NCI-H446 (cell line): ENCODE data around the gene UGT3A2.
"Not testable (repeated sequence)": the region's sequence is repeated elsewhere in the genome, so short reads cannot be mapped to it uniquely, and the experiment has no call there.

Experiments
- DNase-seq, 2 experiments: peaks; one replicate each; lab custom pipeline; 2025; lab: John Stamatoyannopoulos, UW

UGT3A2 gene

GRCh38 chr5:36054647-36055046 lies 12.0 kb downstream of the UGT3A2 start:
- DNase-seq = no peak

- DNase-seq = no peak
Observed at GRCh38 chr5:36052538-36052937, 14.1 kb downstream of the UGT3A2 start.

GRCh38 chr5:36049949-36050348 lies 16.7 kb downstream of the UGT3A2 start:
- no peak for DNase-seq

- DNase-seq = no peak
Observed at GRCh38 chr5:36047384-36048160, 19.1 kb downstream of the UGT3A2 start.

DNA sequence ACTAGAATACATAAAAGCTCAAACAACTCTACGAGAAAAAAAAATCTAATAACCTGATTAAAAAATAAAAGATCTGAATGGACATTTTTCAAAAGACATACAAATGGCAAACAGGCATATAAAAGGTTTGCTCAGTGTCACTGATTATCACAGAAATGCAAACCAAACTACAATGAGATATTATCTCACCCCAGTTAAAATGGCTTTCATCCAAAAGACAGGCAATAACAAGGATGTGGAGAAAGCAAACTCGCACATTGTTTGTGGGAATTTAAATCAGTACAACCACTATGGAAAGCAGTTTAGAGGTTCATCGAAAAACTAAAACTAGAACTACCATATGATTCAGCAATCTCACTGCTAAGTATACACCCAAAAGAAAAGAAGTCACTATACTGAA lies 20.8 kb downstream of the UGT3A2 start:
- no peak for DNase-seq

GRCh38 chr5:36041537-36041845 lies 25.2 kb downstream of the UGT3A2 start:
- no peak for DNase-seq

DNA sequence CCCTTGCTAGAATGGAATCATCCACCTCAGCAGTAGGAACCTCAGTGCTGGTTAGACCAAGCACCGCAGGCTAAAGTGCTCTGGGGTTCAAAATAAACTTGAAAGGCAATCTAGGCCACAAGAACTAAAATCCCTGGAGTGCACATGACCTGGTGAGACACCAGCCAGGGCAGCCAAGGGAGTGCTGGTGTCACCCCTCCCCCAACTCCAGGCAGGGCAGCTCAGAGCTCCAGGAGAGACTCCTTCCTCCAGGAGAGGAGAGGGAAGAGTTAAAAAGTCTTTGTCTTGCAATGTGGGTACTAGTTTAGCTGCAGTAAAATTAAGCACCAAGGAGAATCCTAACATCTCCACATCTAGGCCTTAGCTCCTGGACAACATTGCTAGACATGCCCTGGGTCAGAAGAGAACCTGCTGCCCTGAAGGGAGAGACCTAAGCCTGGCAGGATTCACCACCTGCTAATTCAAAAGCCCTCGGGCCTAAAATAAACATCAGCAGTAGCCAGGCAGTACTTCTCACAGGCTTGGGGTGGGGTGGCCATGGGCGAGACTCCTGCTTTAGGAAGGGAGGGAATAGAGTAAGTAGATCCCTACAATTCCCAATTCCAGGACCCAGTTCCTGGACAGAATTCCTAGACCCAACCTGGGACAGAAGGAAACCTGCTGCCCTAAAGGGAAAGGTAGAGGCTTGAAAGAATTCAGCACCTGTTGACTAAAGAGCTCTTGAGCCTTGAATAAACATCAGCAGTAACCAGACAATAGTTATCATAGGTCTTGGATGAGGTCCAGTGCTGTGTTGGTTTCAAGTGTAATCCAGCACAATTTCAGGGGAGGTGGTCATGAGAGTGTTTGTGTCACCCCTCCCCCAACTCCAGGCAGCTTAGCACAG lies 25.8 kb downstream of the UGT3A2 start:
- no peak for DNase-seq

DNA sequence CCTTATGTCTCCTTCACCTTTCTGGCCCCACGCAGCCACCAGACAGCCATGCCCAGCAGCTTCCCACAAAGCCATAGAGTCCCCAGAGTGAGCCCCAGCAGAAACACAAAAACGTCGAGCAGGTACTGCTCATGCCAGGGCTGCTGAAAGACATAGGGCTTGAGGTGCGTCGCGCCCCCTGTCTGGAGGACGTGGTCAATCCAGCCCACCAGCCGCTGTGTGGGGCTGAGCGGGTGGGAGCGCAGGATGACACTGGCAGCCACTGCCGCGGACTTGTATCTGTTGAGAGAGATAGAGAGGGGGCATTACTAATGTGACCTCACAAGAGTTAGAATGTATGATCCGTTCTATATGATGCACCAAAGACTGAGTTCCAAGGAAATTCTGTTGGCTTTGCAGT lies 31.0 kb downstream of the UGT3A2 start:
- DNase-seq = no peak

DNA sequence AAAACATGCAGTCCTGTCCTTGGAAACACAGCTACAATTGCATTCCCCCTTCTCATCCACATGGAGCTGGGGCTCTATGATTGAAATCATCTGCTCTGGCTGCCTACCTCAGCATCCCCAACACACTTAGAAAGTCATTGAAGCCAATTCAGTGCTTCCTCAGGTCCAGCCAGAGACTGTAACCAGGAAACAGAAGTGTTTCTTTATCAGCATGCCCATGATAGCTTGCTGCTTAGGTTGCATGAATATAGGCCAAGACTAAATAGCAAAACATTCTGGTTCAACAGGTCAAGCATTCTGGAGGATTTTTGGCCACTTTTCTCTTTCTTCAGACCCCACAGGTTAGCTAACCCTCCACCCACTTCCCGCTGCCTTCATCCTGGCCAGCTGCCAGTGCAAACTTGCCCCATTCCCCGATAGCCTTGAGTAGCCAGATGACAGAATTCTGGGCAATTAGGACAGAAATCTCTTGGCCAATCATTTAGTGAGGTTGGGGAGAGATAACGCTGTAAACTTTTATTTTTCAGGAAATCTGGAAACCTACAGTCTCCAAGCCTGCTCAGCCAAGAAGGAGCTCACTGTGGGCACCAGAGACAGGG lies 32.0 kb downstream of the UGT3A2 start:
- DNase-seq = not testable (repeated sequence)

DNA sequence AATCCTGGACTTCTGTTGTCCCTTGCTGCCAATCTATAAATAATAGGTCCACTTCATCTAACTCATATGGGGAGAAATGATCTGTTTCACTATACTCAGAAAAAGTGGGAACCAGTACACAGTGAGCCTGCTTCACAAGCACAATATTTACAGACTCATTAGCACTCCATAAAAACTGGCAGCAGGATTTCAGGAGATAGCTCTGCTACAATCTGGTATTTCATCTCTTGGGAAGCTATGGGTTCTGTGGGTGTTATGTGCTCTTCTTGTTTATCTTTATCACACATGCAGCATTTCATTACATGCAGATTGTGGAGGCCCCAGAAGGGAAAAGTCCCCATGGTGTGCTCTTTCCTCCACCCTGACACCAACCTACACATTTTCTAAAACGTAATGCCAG lies 33.2 kb downstream of the UGT3A2 start:
- no peak for DNase-seq

GRCh38 chr5:36033047-36033446 lies 33.6 kb downstream of the UGT3A2 start:
- no peak for DNase-seq

GRCh38 chr5:36031223-36031622 lies 35.5 kb downstream of the UGT3A2 start:
- no peak for DNase-seq

DNA sequence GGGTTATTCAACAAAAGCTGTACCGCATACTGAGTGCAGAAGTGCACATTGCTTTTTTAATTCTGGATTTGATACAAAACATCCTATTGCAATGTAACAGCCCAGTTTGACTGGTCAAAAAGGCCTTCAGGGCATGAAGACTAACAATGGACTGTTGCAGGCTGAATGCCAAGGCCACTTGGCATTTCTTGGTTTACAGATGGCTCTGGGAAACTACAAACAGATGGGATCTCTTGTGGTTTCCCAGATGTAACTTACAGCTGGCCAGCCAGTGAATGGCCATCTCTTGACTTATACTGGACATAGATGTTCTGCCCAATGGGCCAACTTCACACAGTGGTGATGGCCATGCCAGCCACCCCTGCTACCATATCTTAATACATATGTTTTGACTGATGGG lies 36.8 kb downstream of the UGT3A2 start:
- no peak for DNase-seq

DNA sequence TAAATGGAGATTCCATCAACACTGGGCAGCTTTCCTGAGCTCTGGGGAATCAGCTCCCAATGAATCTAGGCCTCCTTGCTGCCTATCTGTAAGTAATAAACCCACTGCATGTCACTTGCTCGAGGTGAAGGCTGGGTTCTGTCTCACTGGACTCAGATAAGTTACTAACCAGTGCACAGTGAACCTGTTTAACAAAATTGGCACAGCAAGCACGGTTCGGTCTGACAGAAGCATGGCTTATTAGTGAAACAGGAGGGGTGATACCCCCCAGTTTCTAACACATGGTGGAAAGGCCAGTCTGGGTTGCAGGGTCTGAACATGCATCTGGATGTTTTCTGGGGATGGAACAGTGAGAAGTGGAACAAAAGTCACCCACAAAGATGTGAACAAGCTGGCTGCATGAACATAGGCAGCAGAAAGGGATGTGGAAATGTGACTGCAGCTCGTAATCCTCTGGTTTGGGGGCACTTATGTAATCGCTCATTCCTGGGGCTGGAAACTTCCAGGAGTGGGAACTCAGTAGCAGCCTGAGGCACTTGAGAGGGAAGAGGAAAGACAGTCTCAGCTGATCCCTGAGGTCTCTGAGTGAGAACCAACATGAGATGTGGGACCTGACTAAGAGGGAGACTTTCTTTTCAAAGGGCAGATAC lies 37.7 kb downstream of the UGT3A2 start:
- DNase-seq = no peak

DNA sequence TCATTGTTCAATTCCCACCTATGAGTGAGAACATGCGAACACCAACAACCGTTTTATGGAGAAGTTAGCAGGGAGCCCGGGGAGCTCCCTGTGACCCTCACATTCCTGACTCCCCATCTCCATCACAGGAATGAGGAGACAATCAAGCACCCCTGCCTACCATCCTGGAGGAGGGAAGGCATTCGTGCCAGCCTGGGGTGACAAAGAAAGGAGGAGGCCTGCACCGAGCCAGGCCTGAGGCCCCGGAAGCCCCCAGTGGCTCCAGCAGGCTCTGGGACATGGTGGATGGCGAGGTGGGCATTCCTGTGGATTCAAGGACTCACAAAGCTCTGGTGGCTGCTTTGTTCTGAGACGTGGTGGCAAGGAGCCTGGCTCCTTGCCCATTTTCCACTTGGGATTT lies 39.0 kb downstream of the UGT3A2 start:
- no peak for DNase-seq

- no peak for DNase-seq
Observed at GRCh38 chr5:36026706-36027465, 39.8 kb downstream of the UGT3A2 start.

GRCh38 chr5:36022246-36022645 lies 44.4 kb downstream of the UGT3A2 start:
- DNase-seq = not testable (repeated sequence)

DNA sequence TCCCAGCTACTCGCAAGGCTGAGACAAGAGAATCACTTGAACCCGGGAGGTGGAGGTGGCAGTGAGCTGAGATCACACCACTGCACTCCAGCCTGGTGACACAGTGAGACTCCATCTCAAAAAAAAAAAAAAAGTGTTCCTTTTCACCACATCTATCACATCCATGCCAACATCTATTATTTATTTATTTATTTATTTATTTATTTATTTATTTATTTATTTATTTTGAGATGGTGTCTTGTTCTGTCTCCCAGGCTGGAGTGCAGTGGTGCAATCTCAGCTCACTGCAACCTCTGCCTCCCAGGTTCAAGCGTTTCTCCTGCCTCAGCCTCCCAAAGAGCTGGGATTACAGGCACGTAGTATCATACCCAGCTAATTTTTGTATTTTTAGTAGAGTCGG lies 47.1 kb downstream of the UGT3A2 start:
- DNase-seq = not testable (repeated sequence)

- DNase-seq = no peak
Observed at GRCh38 chr5:36017622-36018021, 49.1 kb downstream of the UGT3A2 start.

- no peak for DNase-seq
Observed at GRCh38 chr5:36017004-36017403, 49.7 kb downstream of the UGT3A2 start.

DNA sequence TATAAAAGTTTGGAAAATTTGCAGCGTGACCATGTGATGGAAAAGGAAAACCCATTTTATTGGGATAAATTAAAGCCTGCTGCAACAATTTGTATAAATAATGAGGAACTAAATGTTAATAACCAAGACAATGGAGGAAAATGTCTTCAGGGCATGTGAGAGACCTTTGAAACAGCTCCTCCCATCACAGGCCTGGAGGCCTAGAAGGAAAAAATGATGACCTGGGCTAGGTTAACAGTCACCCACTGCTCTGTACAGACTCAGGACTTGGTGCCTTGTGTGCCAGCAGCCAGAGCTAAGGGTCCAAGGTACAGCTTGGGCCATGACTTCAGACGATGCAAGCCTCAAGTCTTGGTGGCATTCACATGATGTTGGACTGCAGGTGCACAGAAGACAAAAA lies 53.5 kb downstream of the UGT3A2 start:
- no peak for DNase-seq

DNA sequence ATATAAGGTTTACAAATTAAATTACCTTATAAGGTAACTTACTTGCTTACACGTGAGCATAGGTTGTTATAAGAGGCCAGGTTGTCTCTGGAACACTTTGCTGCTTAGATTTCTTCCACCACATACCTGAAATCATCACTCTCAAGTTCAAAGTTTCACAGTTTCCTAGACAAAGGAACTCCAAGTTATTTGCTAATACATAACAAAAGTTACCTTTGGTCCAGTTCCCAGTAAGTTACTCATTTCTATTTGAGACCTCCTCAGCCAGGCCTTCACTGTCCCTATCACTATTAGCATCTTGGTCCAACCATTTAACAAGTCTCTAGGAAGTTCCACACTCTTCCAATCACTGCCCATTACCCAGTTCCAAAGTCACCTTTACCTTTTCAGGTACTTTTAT lies 57.0 kb downstream of the UGT3A2 start:
- no peak for DNase-seq
